B cell (primary cell): ENCODE results near the gene HERPUD1. TPM values are rescaled to one million over a fixed set of nuclear protein-coding genes. Genes with fewer than 3 reads are reported as not detected.

Experiments used
- ATAC-seq: fragments of 200-7000 bp; cut with Tn5 transposase; one replicate; pipeline ENCODE4 v1.10.0; 2021; ENCODE audit warnings: low read depth, mild to moderate bottlenecking, moderate number of reproducible peaks, moderate library complexity
- CTCF ChIA-PET: fragments of 350-600 bp; sonication (Branson Sonifier 250); formaldehyde crosslinking; loops from one replicate; lab custom pipeline; 2021; ENCODE audit warnings: antibody characterized with exemption, inconsistent platforms; lab: Charles Lee
- POLR2A ChIA-PET: fragments of 350-600 bp; sonication (Branson Sonifier 250); formaldehyde crosslinking; loops from one replicate; lab custom pipeline; 2021; ENCODE audit warnings: antibody characterized with exemption; lab: Charles Lee
- DNase-seq: peaks from one replicate; pipeline ENCODE4 v3.0.0; 2013
- H2AFZ ChIP-seq: 2 replicates; pipeline ENCODE4 v1.6.1; 2012; ENCODE audit warnings: mild to moderate bottlenecking, low read depth, low read length; ENCODE audit not compliant: insufficient read depth, poor library complexity, severe bottlenecking
- H3K27ac ChIP-seq, 2 donors: 1 replicate in 1 of 2; 2 replicates in 1 of 2; pipeline ENCODE4 v1.5.1; 2012 to 2013; ENCODE audit warnings: low read length in 2 of 2, mild to moderate bottlenecking in 2 of 2, moderate library complexity in 1 of 2
- H3K27me3 ChIP-seq, 4 experiments: fragments of 200-600 bp in 1 of 4; sonication (generic) in 1 of 4; replicated peaks in 1 of 4; 1 replicate in 2 of 4; 2 replicates in 2 of 4; pipeline versions ENCODE4 v1.6.1 to v1.7.0; 2013 to 2016; ENCODE audit warnings: low read length in 3 of 4, mild to moderate bottlenecking in 2 of 4, mixed read lengths in 1 of 4, moderate library complexity in 1 of 4; ENCODE audit not compliant: insufficient read depth in 4 of 4, control insufficient read depth in 3 of 4; ENCODE audit errors: control extremely low read depth in 1 of 4
- H3K36me3 ChIP-seq, 2 experiments: replicated peaks in 1 of 2; 1 replicate in 1 of 2; 2 replicates in 1 of 2; pipeline versions ENCODE4 v1.6.1 to v1.7.1; 2013; ENCODE audit warnings: low read length in 1 of 2; ENCODE audit not compliant: insufficient read depth in 2 of 2, control insufficient read depth in 1 of 2; ENCODE audit errors: control extremely low read depth in 1 of 2, extremely low read depth in 1 of 2
- H3K4me1 ChIP-seq, 2 donors: fragments of 200-600 bp in 1 of 2; sonication (generic) in 1 of 2; 1 replicate in 1 of 2; 2 replicates in 1 of 2; pipeline versions ENCODE4 v1.5.1 to v1.6.1; 2013 to 2017; ENCODE audit warnings: low read length in 2 of 2; ENCODE audit not compliant: control insufficient read depth in 2 of 2, insufficient read depth in 2 of 2
- H3K4me2 ChIP-seq: replicated peaks from 2 replicates; pipeline ENCODE3; 2012; ENCODE audit warnings: mild to moderate bottlenecking, low read depth, low read length; ENCODE audit not compliant: poor library complexity, severe bottlenecking
- H3K4me3 ChIP-seq, 5 experiments: fragments of 200-600 bp in 1 of 5; sonication (generic) in 1 of 5; 1 replicate in 3 of 5; 2 replicates in 2 of 5; pipeline versions ENCODE4 v1.5.1 to v1.7.0; 2011 to 2016; ENCODE audit warnings: low read length in 4 of 5, mild to moderate bottlenecking in 4 of 5, low read depth in 2 of 5, control low read depth in 1 of 5, moderate library complexity in 1 of 5; ENCODE audit not compliant: insufficient read depth in 1 of 5; ENCODE audit errors: control extremely low read depth in 1 of 5, extremely low read depth in 1 of 5
- H3K79me2 ChIP-seq: fragments of 200-600 bp; sonication (generic); one replicate; pipeline ENCODE4 v1.6.0; 2016; ENCODE audit warnings: low read length; ENCODE audit not compliant: control insufficient read depth, insufficient read depth
- H3K9ac ChIP-seq: fragments of 200-600 bp; sonication (generic); 2 replicates; pipeline ENCODE4 v1.6.1; 2017; ENCODE audit warnings: mild to moderate bottlenecking, low read length, moderate library complexity
- H3K9me3 ChIP-seq, 3 donors: one replicate each; pipeline versions ENCODE4 v1.6.1 to v1.7.1; 2013; ENCODE audit warnings: low read length in 2 of 3; ENCODE audit not compliant: control insufficient read depth in 2 of 3, insufficient read depth in 1 of 3; ENCODE audit errors: control extremely low read depth in 1 of 3
- H4K20me1 ChIP-seq: 2 replicates; pipeline ENCODE4 v1.6.0; 2012; ENCODE audit warnings: mild to moderate bottlenecking, low read length; ENCODE audit not compliant: insufficient read depth, control insufficient read depth, poor library complexity, severe bottlenecking
- H3K27ac Mint-ChIP-seq: one replicate; pipeline ENCODE4 v1.8.0; 2021; ENCODE audit warnings: mixed read lengths
- H3K27me3 Mint-ChIP-seq: one replicate; pipeline ENCODE4 v1.8.0; 2021; ENCODE audit warnings: mixed read lengths
- H3K4me1 Mint-ChIP-seq: one replicate; pipeline ENCODE4 v1.8.0; 2021; ENCODE audit warnings: mixed read lengths
- H3K4me3 Mint-ChIP-seq: one replicate; pipeline ENCODE4 v1.8.0; 2021; ENCODE audit warnings: mixed read lengths
- H3K9me3 Mint-ChIP-seq: one replicate; pipeline ENCODE4 v1.8.0; 2022; ENCODE audit warnings: mixed read lengths; ENCODE audit not compliant: insufficient read depth
- CTCF ChIP-seq: fragments of 200-600 bp; IDR thresholded peaks from one replicate; pipeline ENCODE4 v1.8.0; 2022; ENCODE audit warnings: antibody characterized with exemption, mild to moderate bottlenecking
- EZH2 ChIP-seq: IDR thresholded peaks from 2 replicates; pipeline ENCODE4 v1.6.1; 2012; ENCODE audit warnings: borderline replicate concordance, low read depth, mild to moderate bottlenecking, moderate library complexity, low read length; ENCODE audit not compliant: insufficient read depth, poor library complexity, severe bottlenecking
- WGBS: methylation state at CpG from one replicate; pipeline ENCODE4 v1.1.5; 2013; ENCODE audit warnings: missing lambda C conversion rate; ENCODE audit not compliant: insufficient coverage; 5-methylcytosine and 5-hydroxymethylcytosine counted together
- intact Hi-C: fragments of 100-400 bp; cut with micrococcal nuclease; formaldehyde crosslinking; loops from one replicate; pipeline ENCODE4 v1.10.0; 2022
- polyA plus RNA-seq: library from polyadenylated mRNA; depleted of rRNA; stranded (reverse); fragments of >200 nt; gene quantifications from 2 replicates; pipeline ENCODE4 v1.2.3, GENCODE V29; 2012
- total RNA-seq, 2 donors: library from RNA; stranded (reverse); fragments of 120-200 nt in 1 of 2; gene quantifications; 1 replicate in 1 of 2; 2 replicates in 1 of 2; pipeline versions ENCODE4 v1.2.3 to v1.2.4, GENCODE V29; 2013 to 2022

The HERPUD1 gene
- total and polyA plus RNA-seq, 2 donors (not counting 1 experiment from before 2014, with no cell fraction given): 273 to 1,041 TPM

- peaks cover 43% of the 10 kb centered on the region for H4K20me1 ChIP-seq
- ChIA-PET CTCF (interaction anchor here (0.7 to 10.8 kb wide), 12 partner anchors 10 to 110 kb away, joined by 3 to 140 read pairs (median 6); partner anchors contain the start of gene SLC12A3), POLR2A (interaction anchor here (0.6 to 7.7 kb wide), 14 partner anchors 10 to 114 kb away, joined by 3 to 108 read pairs (median 8); partner anchors contain the start of gene NLRC5)
- peak overlapping the region; percentile 79 for H3K4me2 ChIP-seq
- peaks cover 47% of the 10 kb centered on the region for H3K79me2 ChIP-seq
- peaks cover 59 to 61% of the 10 kb centered on the region in 2 donors for H3K4me1 ChIP-seq
- H3K4me3 ChIP-seq: peak overlapping the region in 4 of 5 experiments; percentile 88 to 98 (median 96)
- H3K9me3 ChIP-seq: no peaks in the 10 kb centered on the region
- 3% methylated on average over 19 of the region's 25 CpGs for WGBS
- no peaks in the 10 kb centered on the region for H3K27me3 Mint-ChIP-seq
- peak overlapping the region; percentile 66 for H2AFZ ChIP-seq
- intact Hi-C loops: loop anchor here (1.0 to 10.0 kb wide), 6 partner anchors 14 to 504 kb away; partner anchors contain the start of genes AMFR and ARL2BP
- ATAC-seq (peak; percentile 59), DNase-seq (peak; percentile 100)
- peak overlapping the region; percentile 98 to 99 for H3K27ac ChIP-seq
- no peaks in the 10 kb centered on the region for H3K27me3 ChIP-seq
- H3K9me3 Mint-ChIP-seq: no peaks in the 10 kb centered on the region
- H3K27ac Mint-ChIP-seq: peak overlapping the region; percentile 96
- TF ChIP-seq CTCF: no peak
- TF ChIP-seq EZH2: no peak
- H3K36me3 ChIP-seq: peaks cover 11 to 28% of the 10 kb centered on the region in 2 experiments
- H3K4me3 Mint-ChIP-seq: peak overlapping the region; percentile 92
- peak overlapping the region; percentile 91 for H3K9ac ChIP-seq
- H3K4me1 Mint-ChIP-seq: peaks cover 49% of the 10 kb centered on the region
Observed at GRCh38 chr16:56931271-56931891, 561 bp upstream of the HERPUD1 start.
